ENCODE results near the gene CCDC134.

CCDC134 gene

DNA sequence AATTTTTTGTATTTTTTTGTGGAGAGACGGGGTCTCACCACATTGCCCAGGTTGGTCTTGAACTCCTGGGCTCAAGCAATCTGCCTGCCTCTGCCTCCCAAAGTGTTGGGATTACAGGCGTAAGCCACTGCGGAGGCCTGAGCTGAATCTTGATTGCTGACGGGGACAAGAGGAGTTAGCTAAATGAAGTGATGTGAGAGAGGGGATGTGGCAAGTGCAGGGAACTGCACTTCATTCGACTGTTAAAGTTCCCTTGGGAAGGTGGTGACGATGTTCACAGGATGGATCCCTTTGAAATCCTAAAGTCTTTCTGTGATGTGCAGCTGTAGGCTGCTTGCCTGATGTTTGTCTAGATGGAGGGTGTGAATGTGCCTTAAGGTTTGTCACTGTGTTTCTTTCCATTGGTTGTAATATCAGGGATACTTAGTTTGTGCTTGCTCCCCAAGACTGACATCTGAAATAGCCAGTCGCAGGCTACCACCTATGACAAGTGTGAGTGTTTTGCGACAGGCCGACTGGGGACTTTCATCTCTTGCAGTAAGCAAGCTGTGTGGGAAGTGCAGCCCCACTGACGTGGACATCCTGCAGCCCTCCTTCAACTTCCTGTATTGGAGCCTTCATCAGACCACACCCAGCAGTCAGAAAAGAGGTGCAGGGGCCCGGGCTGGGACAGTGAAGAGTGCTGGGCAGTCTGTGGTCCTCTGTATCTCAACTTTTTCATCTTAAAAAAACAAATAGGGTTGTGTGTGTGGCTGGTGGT lies 19.6 kb upstream of the CCDC134 start:
- no peaks in the 10 kb centered on the region for H3K36me3 ChIP-seq (ENCODE audit: control insufficient read depth in 2 of 2, insufficient read depth in 1 of 2, low read length in 2 of 2)
- H3K4me1 ChIP-seq (ENCODE audit: control insufficient read depth, insufficient read depth, low read length): no peaks in the 10 kb centered on the region
- TF ChIP-seq ZFP3 (tag by site-specific recombination; IDR thresholded peaks at IDR 0.05; ENCODE audit: low read depth): no peak
- TF ChIP-seq SP2 (tag by site-specific recombination; IDR thresholded peaks at IDR 0.05): peak; percentile 20; the same call in 1 of the 2 replicates
- no peak for TF ChIP-seq ZNF621 (tag by site-specific recombination; IDR thresholded peaks at IDR 0.05)
- TF ChIP-seq ZNF830 (tag by site-specific recombination; IDR thresholded peaks at IDR 0.05; ENCODE audit: low read depth): no peak
- no peak for TF ChIP-seq ZNF629 (tag by site-specific recombination; IDR thresholded peaks at IDR 0.05)
- TF ChIP-seq ZBTB6 (tag by site-specific recombination; IDR thresholded peaks at IDR 0.05): no peak
- TF ChIP-seq ZNF768 (tag by site-specific recombination; IDR thresholded peaks at IDR 0.05): no peak
- no peak for TF ChIP-seq KLF8 (tag by site-specific recombination; IDR thresholded peaks at IDR 0.05)
- TF ChIP-seq ZNF341 (tag by site-specific recombination; IDR thresholded peaks at IDR 0.05; ENCODE audit: low read depth): peak; percentile 39; the same call in 1 of the 2 replicates
- no peak for TF ChIP-seq ZNF121 (tag by site-specific recombination; IDR thresholded peaks at IDR 0.05)
- TF ChIP-seq ZBTB20 (tag by site-specific recombination; IDR thresholded peaks at IDR 0.05): peak; percentile 38
- no peak for TF ChIP-seq ZBTB21 (tag by site-specific recombination; IDR thresholded peaks at IDR 0.05)
- TF ChIP-seq ZNF837 (tag by site-specific recombination; IDR thresholded peaks at IDR 0.05): no peak
- no peak for TF ChIP-seq HOXA7 (CRISPR knock-in tag; IDR thresholded peaks at IDR 0.05; ENCODE audit: borderline replicate concordance)
- no peak for TF ChIP-seq BCL11A (tag by site-specific recombination; IDR thresholded peaks at IDR 0.05; ENCODE audit: low read depth)
- TF ChIP-seq KLF9 (tag by site-specific recombination; IDR thresholded peaks at IDR 0.05; ENCODE audit: low read depth): no peak
- no peak for TF ChIP-seq ZNF645 (tag by site-specific recombination; IDR thresholded peaks at IDR 0.05)
- TF ChIP-seq ZNF248 (tag by site-specific recombination; IDR thresholded peaks at IDR 0.05): no peak
- ChIA-PET CTCF (interaction anchor here (0.7 to 4.0 kb wide), 6 partner anchors 8 to 409 kb away, joined by 3 to 26 read pairs (median 4); no protein-coding TSS in a partner anchor), POLR2A (interaction anchor here (0.7 to 5.1 kb wide), 4 partner anchors 8 to 166 kb away, joined by 3 to 61 read pairs (median 6); partner anchors contain the start of genes CCDC134 and CENPM)
- no peak overlapping the region for H3K4me3 ChIP-seq (ENCODE audit: low read depth, low read length)
- no peak overlapping the region for H3K27ac ChIP-seq (ENCODE audit: extremely low read depth, low read depth, low read length)
- no peaks in the 10 kb centered on the region for H3K9me3 ChIP-seq (ENCODE audit: control insufficient read depth, insufficient read depth, low read depth, low read length)

DNA sequence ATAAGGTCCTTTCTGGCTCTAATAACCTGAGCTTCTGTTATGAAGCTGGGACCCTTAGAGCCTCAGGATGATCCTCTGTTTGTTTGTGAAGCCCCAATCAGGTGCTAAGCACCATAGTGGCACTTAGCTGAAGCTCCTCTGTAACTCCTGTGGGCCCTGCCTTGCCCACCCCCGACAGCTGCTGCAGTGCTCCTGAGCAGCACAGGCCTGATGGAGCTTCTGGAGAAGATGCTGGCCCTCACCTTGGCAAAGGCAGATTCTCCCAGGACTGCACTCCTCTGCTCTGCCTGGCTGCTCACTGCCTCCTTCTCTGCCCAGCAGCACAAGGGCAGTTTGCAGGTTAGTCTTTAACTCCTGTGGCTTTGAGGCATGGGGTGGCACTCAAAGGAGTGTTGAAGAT lies 19.0 kb upstream of the CCDC134 start:
- ChIA-PET CTCF (interaction anchor here (0.7 to 4.0 kb wide), 4 partner anchors 9 to 84 kb away, joined by 3 to 26 read pairs (median 7); no protein-coding TSS in a partner anchor), POLR2A (interaction anchor here (1.0 to 5.1 kb wide), 3 partner anchors 9 to 165 kb away, joined by 3 to 61 read pairs (median 7); partner anchors contain the start of genes CCDC134 and CENPM)
- no peaks in the 10 kb centered on the region for H3K36me3 ChIP-seq (ENCODE audit: control insufficient read depth in 2 of 2, insufficient read depth in 1 of 2, low read length in 2 of 2)
- H3K27ac ChIP-seq (ENCODE audit: extremely low read depth, low read depth, low read length): no peak overlapping the region
- TF ChIP-seq, protein P1, sequence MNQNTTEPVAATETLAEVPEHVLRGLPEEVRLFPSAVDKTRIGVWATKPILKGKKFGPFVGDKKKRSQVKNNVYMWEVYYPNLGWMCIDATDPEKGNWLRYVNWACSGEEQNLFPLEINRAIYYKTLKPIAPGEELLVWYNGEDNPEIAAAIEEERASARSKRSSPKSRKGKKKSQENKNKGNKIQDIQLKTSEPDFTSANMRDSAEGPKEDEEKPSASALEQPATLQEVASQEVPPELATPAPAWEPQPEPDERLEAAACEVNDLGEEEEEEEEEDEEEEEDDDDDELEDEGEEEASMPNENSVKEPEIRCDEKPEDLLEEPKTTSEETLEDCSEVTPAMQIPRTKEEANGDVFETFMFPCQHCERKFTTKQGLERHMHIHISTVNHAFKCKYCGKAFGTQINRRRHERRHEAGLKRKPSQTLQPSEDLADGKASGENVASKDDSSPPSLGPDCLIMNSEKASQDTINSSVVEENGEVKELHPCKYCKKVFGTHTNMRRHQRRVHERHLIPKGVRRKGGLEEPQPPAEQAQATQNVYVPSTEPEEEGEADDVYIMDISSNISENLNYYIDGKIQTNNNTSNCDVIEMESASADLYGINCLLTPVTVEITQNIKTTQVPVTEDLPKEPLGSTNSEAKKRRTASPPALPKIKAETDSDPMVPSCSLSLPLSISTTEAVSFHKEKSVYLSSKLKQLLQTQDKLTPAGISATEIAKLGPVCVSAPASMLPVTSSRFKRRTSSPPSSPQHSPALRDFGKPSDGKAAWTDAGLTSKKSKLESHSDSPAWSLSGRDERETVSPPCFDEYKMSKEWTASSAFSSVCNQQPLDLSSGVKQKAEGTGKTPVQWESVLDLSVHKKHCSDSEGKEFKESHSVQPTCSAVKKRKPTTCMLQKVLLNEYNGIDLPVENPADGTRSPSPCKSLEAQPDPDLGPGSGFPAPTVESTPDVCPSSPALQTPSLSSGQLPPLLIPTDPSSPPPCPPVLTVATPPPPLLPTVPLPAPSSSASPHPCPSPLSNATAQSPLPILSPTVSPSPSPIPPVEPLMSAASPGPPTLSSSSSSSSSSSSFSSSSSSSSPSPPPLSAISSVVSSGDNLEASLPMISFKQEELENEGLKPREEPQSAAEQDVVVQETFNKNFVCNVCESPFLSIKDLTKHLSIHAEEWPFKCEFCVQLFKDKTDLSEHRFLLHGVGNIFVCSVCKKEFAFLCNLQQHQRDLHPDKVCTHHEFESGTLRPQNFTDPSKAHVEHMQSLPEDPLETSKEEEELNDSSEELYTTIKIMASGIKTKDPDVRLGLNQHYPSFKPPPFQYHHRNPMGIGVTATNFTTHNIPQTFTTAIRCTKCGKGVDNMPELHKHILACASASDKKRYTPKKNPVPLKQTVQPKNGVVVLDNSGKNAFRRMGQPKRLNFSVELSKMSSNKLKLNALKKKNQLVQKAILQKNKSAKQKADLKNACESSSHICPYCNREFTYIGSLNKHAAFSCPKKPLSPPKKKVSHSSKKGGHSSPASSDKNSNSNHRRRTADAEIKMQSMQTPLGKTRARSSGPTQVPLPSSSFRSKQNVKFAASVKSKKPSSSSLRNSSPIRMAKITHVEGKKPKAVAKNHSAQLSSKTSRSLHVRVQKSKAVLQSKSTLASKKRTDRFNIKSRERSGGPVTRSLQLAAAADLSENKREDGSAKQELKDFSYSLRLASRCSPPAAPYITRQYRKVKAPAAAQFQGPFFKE (tag by site-specific recombination; IDR thresholded peaks at IDR 0.05; ENCODE audit: borderline replicate concordance): no peak
- TF ChIP-seq ZNF660 (tag by site-specific recombination; IDR thresholded peaks at IDR 0.05): no peak
- TF ChIP-seq ZNF394 (tag by site-specific recombination; IDR thresholded peaks at IDR 0.05; ENCODE audit: borderline replicate concordance): no peak
- no peak for TF ChIP-seq ZNF621 (tag by site-specific recombination; IDR thresholded peaks at IDR 0.05)
- TF ChIP-seq ZNF19 (tag by site-specific recombination; IDR thresholded peaks at IDR 0.05; ENCODE audit: low read depth): no peak
- no peak for TF ChIP-seq ZNF311 (tag by site-specific recombination; IDR thresholded peaks at IDR 0.05; ENCODE audit: borderline replicate concordance)
- no peak for TF ChIP-seq ZNF155 (tag by site-specific recombination; IDR thresholded peaks at IDR 0.05)
- no peak for TF ChIP-seq ZNF610 (tag by site-specific recombination; IDR thresholded peaks at IDR 0.05; ENCODE audit: borderline replicate concordance)
- no peak for TF ChIP-seq KLF16 (tag by site-specific recombination; IDR thresholded peaks at IDR 0.05)
- TF ChIP-seq ZNF521 (tag by site-specific recombination; IDR thresholded peaks at IDR 0.05): no peak
- H3K4me3 ChIP-seq (ENCODE audit: low read depth, low read length): no peak overlapping the region
- H3K4me1 ChIP-seq (ENCODE audit: control insufficient read depth, insufficient read depth, low read length): no peaks in the 10 kb centered on the region
- H3K9me3 ChIP-seq (ENCODE audit: control insufficient read depth, insufficient read depth, low read depth, low read length): no peaks in the 10 kb centered on the region

All from HEK293 (cell line).